Activated T-helper 17 cell treated with anti-CD3 and anti-CD28 coated beads, Interleukin-2, amount 50 U/mL, for 72 hours (primary cell): Measurements from ENCODE around the gene PILRB. TPM values are rescaled to one million over a fixed set of nuclear protein-coding genes. Genes with fewer than 3 reads are reported as not detected.
"Not testable (repeated sequence)": the region's sequence is repeated elsewhere in the genome, so short reads cannot be mapped to it uniquely, and the experiment has no call there.

Experiments used
- ATAC-seq: fragments of 150-1000 bp; cut with Tn5 transposase; replicated peaks from 2 replicates; pipeline ENCODE4 v1.10.0; 2021; ENCODE audit warnings: mild to moderate bottlenecking, moderate library complexity
- H3K27ac Mint-ChIP-seq: one replicate; pipeline ENCODE4 v1.8.0; 2022; ENCODE audit warnings: mixed read lengths
- H3K27me3 Mint-ChIP-seq: one replicate; pipeline ENCODE4 v1.8.0; 2022; ENCODE audit warnings: mixed read lengths
- H3K36me3 Mint-ChIP-seq: one replicate; pipeline ENCODE4 v1.8.0; 2022; ENCODE audit warnings: low read depth, mild to moderate bottlenecking, mixed read lengths
- H3K4me1 Mint-ChIP-seq: one replicate; pipeline ENCODE4 v1.8.0; 2022; ENCODE audit warnings: mixed read lengths
- H3K4me3 Mint-ChIP-seq: one replicate; pipeline ENCODE4 v1.8.0; 2022; ENCODE audit warnings: mild to moderate bottlenecking, mixed read lengths
- H3K9me3 Mint-ChIP-seq: one replicate; pipeline ENCODE4 v1.8.0; 2022; ENCODE audit warnings: mixed read lengths
- total RNA-seq, 2 donors: library from RNA; stranded (reverse); gene quantifications; one replicate each; pipeline ENCODE4 v1.2.3, GENCODE V29; 2022

Gene PILRB
- 10 to 100 TPM; 36.5 to 63.4 TPM for total RNA-seq

DNA sequence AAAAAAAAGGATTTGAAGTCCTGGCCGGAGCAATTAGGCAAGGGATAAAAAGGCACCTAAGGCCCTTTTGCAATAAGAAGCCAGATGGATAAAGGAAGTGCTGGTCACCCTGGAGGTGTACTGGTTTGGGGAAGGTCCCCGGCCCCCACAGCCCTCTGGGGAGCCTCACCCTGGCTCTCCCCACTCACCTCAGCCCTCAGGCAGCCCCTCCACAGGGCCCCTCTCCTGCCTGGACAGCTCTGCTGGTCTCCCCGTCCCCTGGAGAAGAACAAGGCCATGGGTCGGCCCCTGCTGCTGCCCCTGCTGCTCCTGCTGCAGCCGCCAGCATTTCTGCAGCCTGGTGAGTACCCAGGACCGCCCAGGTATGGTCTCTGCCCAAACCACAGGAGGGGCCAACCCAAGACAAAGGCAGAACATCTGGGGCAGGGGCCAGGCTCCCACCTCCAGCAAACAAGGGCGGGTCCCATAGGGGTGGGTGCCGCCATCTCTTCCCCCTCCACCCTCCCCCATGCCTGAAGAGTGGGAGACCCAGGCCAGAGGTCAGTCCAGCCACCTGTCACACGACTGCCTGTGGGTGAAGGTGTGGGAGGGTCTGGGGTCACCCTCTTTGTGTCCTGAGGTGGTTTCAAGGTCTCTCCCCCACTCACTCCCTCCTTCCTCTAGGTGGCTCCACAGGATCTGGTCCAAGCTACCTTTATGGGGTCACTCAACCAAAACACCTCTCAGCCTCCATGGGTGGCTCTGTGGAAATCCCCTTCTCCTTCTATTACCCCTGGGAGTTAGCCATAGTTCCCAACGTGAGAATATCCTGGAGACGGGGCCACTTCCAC, at the start of gene PILRB:
TSS of gene PILRB (plus strand) at position 91 of the 830 bp plus-strand sequence. CDS start at position 277, 186 bp downstream.
- Mint-ChIP-seq H3K4me1 (peaks cover 4% of the 10 kb centered on the region), H3K9me3 (no peaks in the 10 kb centered on the region), H3K4me3 (no peak within 1 kb of the TSS), H3K27me3 (no peaks in the 10 kb centered on the region), H3K27ac (no peak within 1 kb of the TSS), H3K36me3 (peaks cover 86% of the 10 kb centered on the region)
- no peak for ATAC-seq

DNA sequence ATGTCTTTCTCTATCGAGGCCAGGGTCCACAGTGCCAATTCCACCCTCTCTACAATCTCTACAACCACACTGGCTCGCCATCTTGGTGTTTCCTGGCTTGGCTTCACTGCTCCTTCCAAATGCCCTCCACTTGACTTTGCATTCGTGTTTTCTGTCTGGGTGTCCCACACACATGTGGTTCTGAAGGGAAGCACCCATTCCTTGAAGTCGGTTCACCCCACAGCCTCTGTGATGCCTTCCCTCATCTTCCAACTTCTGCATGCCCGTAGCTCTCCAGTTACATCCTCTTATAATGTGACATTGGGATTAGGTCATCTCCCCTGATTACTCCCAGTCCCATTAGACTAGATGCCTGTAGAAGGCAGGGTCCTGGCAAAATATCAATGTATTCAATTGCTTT, 39.6 kb upstream of the PILRB start:
- Mint-ChIP-seq H3K36me3 (peaks cover 12% of the 10 kb centered on the region), H3K4me3 (peak overlapping the region; percentile 70), H3K27ac (peak overlapping the region; percentile 73), H3K4me1 (peaks cover 14% of the 10 kb centered on the region)
- not testable (repeated sequence) for H3K27me3 Mint-ChIP-seq, H3K9me3 Mint-ChIP-seq, ATAC-seq

- ATAC-seq, H3K9me3 Mint-ChIP-seq, H3K27me3 Mint-ChIP-seq, H3K27ac Mint-ChIP-seq, H3K4me3 Mint-ChIP-seq: not testable (repeated sequence)
- H3K36me3 Mint-ChIP-seq: peaks cover 45% of the 10 kb centered on the region
- H3K4me1 Mint-ChIP-seq: peaks cover 14% of the 10 kb centered on the region
Measured at GRCh38 chr7:100321648-100322047, 36.3 kb upstream of the PILRB start.

- not testable (repeated sequence) for ATAC-seq, H3K9me3 Mint-ChIP-seq, H3K27me3 Mint-ChIP-seq, H3K4me1 Mint-ChIP-seq, H3K27ac Mint-ChIP-seq, H3K4me3 Mint-ChIP-seq
- peaks cover 69% of the 10 kb centered on the region for H3K36me3 Mint-ChIP-seq
Measured at GRCh38 chr7:100324194-100324593, 33.7 kb upstream of the PILRB start.

GRCh38 chr7:100325671-100326070, 32.2 kb upstream of the PILRB start:
- not testable (repeated sequence) for H3K27ac Mint-ChIP-seq, H3K27me3 Mint-ChIP-seq, ATAC-seq, H3K4me1 Mint-ChIP-seq, H3K4me3 Mint-ChIP-seq, H3K9me3 Mint-ChIP-seq
- H3K36me3 Mint-ChIP-seq: peaks cover 71% of the 10 kb centered on the region

- H3K9me3 Mint-ChIP-seq, ATAC-seq, H3K4me1 Mint-ChIP-seq, H3K27me3 Mint-ChIP-seq, H3K27ac Mint-ChIP-seq, H3K4me3 Mint-ChIP-seq: not testable (repeated sequence)
- H3K36me3 Mint-ChIP-seq: peaks cover 73% of the 10 kb centered on the region
Measured at GRCh38 chr7:100326914-100327313, 31.0 kb upstream of the PILRB start.

- H3K4me1 Mint-ChIP-seq, H3K27me3 Mint-ChIP-seq, H3K9me3 Mint-ChIP-seq: not testable (repeated sequence)
- peaks cover 49% of the 10 kb centered on the region for H3K36me3 Mint-ChIP-seq
- ATAC-seq: peak; percentile 96
- peak overlapping the region; percentile 90 for H3K4me3 Mint-ChIP-seq
- peak overlapping the region; percentile 95 for H3K27ac Mint-ChIP-seq
Measured at GRCh38 chr7:100335566-100336466, 22.1 kb upstream of the PILRB start.

DNA sequence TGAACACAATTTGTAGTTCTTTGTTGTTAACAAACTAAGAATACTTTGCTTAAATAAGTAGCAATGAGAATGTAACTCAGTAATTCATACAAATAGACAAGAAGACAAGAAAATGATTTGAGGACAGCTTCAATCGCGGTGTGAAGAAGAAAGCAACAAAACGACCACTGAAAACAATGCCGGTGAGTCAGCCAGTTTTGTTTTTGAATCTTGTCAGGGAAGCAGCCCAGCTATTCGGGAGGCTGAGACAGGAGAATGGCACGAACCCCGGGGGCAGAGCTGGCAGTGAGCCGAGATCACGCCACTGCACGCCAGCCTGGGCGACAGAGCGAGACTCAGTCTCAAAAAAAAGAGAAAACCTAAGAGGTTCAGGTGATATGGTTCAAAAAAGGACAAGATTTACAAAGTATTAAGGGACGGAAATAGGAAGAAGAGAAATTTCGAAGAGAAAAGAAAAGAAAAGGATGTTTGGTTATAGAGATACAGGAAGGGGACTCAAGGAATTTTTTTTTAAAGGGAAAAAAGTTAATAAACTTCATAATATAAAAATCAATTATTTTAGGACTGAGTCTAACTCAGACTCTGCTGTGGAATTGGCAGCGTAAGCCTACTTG, 19.7 kb upstream of the PILRB start:
- not testable (repeated sequence) for ATAC-seq, H3K27me3 Mint-ChIP-seq, H3K9me3 Mint-ChIP-seq, H3K27ac Mint-ChIP-seq
- H3K4me3 Mint-ChIP-seq: peak overlapping the region; percentile 53
- peaks cover 15% of the 10 kb centered on the region for H3K4me1 Mint-ChIP-seq
- H3K36me3 Mint-ChIP-seq: peaks cover 61% of the 10 kb centered on the region

- H3K9me3 Mint-ChIP-seq, H3K4me3 Mint-ChIP-seq, ATAC-seq, H3K27ac Mint-ChIP-seq, H3K27me3 Mint-ChIP-seq: not testable (repeated sequence)
- Mint-ChIP-seq H3K36me3 (peaks cover 81% of the 10 kb centered on the region), H3K4me1 (peaks cover 18% of the 10 kb centered on the region)
Measured at GRCh38 chr7:100341286-100341685, 16.6 kb upstream of the PILRB start.

- Mint-ChIP-seq H3K4me3 (no peak overlapping the region), H3K27ac (no peak overlapping the region), H3K4me1 (peaks cover 18% of the 10 kb centered on the region), H3K27me3 (no peaks in the 10 kb centered on the region), H3K9me3 (no peaks in the 10 kb centered on the region), H3K36me3 (peaks cover 90% of the 10 kb centered on the region)
- no peak for ATAC-seq
Measured at GRCh38 chr7:100342765-100343164, 15.2 kb upstream of the PILRB start.

DNA sequence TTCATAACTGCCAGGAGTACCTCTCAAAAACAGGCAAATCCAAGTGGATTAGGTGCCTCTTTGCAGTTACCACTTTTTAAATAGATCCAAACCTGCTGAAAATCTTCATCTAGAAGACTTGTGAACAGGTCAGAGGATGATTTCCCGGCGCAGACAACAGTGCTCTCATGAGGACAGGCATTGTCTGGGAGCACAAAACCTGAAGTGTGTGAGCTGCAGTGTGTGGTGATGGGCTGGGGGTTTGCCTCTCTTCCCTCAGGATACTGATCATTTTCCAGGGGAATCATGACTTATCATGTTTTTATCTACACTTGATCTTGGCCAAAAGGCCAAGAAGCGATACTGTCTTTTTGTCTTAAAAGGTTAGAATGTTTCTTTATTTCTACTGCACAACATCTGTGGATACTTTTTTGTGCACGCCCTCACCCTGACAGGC, 13.8 kb upstream of the PILRB start:
- Mint-ChIP-seq H3K36me3 (peaks cover 90% of the 10 kb centered on the region), H3K27ac (peak overlapping the region; percentile 83), H3K4me1 (peaks cover 18% of the 10 kb centered on the region), H3K4me3 (peak overlapping the region; percentile 64)
- not testable (repeated sequence) for H3K27me3 Mint-ChIP-seq, ATAC-seq, H3K9me3 Mint-ChIP-seq

GRCh38 chr7:100344560-100345287, 13.2 kb upstream of the PILRB start:
- peak; percentile 90 for ATAC-seq
- not testable (repeated sequence) for H3K9me3 Mint-ChIP-seq, H3K27me3 Mint-ChIP-seq
- peaks cover 90% of the 10 kb centered on the region for H3K36me3 Mint-ChIP-seq
- peak overlapping the region; percentile 83 for H3K27ac Mint-ChIP-seq
- H3K4me1 Mint-ChIP-seq: peaks cover 18% of the 10 kb centered on the region
- H3K4me3 Mint-ChIP-seq: peak overlapping the region; percentile 64

GRCh38 chr7:100345288-100345672, 12.6 kb upstream of the PILRB start:
- ATAC-seq: peak; percentile 73
- peaks cover 18% of the 10 kb centered on the region for H3K4me1 Mint-ChIP-seq
- H3K27ac Mint-ChIP-seq: peak overlapping the region; percentile 83
- peak overlapping the region; percentile 64 for H3K4me3 Mint-ChIP-seq
- not testable (repeated sequence) for H3K27me3 Mint-ChIP-seq, H3K9me3 Mint-ChIP-seq
- peaks cover 92% of the 10 kb centered on the region for H3K36me3 Mint-ChIP-seq

DNA sequence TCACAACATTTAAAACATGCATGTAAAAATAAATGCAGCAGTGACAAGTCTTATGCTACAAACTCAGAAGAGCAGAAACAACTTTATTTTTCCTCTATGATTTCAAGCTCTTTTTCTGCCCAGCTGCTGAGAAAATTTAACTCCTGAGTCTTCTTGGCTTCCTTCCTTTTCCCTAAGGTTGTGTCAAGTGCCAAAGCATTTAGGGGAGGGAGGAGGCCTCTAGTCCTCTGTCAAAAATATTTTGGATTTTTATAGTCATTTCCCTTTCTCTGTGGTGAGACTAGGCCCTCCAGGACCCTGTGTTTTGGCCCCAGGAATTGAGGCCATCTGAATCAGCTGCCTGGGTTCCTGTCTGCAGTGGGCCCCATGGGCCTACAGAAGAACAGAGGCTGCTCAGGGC, 11.0 kb upstream of the PILRB start:
- Mint-ChIP-seq H3K27me3 (no peaks in the 10 kb centered on the region), H3K9me3 (no peaks in the 10 kb centered on the region), H3K4me3 (no peak overlapping the region), H3K36me3 (peaks cover 92% of the 10 kb centered on the region), H3K27ac (no peak overlapping the region), H3K4me1 (peaks cover 16% of the 10 kb centered on the region)
- ATAC-seq: no peak
